Measurements from ENCODE around the gene C2orf15. TPM values are rescaled to one million over a fixed set of nuclear protein-coding genes. Genes with fewer than 3 reads are reported as not detected.
"Not testable (repeated sequence)": the region's sequence is repeated elsewhere in the genome, so short reads cannot be mapped to it uniquely, and the experiment has no call there.

C2orf15 gene
- total and polyA plus RNA-seq, 8 donors, result 1.5 to 5.9 (median 2.9) TPM; not detected in 2

- H3K27me3 ChIP-seq, result no peaks in the 10 kb centered on the region
- DNase-seq, result no peak
- H3K4me3 ChIP-seq, result no peak overlapping the region
- H3K36me3 ChIP-seq, result peaks cover 14 to 89% (median 86%) of the 10 kb centered on the region in 4 donors
- peaks cover 0 to 2% (median under 1%) of the 10 kb centered on the region in 4 donors for H3K4me1 ChIP-seq
- no peaks in the 10 kb centered on the region for H3K9me3 ChIP-seq
- intact Hi-C loops (cut with DNase I; ENCODE audit: low total_unique reads), result no loop called here
- H3K27ac ChIP-seq, result no peak overlapping the region
- 85 to 87% (median 86%) methylated on average over 1 of the region's 1 CpG for WGBS, 5 donors
- TF ChIP-seq POLR2AphosphoS5 (IDR thresholded peaks at IDR 0.05) (no peak), EP300 (IDR thresholded peaks at IDR 0.05) (no peak), POLR2A (IDR thresholded peaks at IDR 0.05) (no peak), CTCF (IDR thresholded peaks at IDR 0.05) (no peak)
These were observed 49.0 kb downstream of the C2orf15 start for GRCh38 chr2:99190548-99190947.

- 97 to 99% (median 98%) methylated on average over 4 of the region's 4 CpGs for WGBS, 5 donors
- H3K9me3 ChIP-seq; H3K27me3 ChIP-seq; H3K27ac ChIP-seq; H3K4me3 ChIP-seq; intact Hi-C loops (cut with DNase I; ENCODE audit: low total_unique reads); DNase-seq; H3K4me1 ChIP-seq: not testable (repeated sequence)
- H3K36me3 ChIP-seq, result peaks cover 27 to 99% (median 96%) of the 10 kb centered on the region in 4 donors
These were observed 50.9 kb downstream of the C2orf15 start for GRCh38 chr2:99192364-99192763.

DNA sequence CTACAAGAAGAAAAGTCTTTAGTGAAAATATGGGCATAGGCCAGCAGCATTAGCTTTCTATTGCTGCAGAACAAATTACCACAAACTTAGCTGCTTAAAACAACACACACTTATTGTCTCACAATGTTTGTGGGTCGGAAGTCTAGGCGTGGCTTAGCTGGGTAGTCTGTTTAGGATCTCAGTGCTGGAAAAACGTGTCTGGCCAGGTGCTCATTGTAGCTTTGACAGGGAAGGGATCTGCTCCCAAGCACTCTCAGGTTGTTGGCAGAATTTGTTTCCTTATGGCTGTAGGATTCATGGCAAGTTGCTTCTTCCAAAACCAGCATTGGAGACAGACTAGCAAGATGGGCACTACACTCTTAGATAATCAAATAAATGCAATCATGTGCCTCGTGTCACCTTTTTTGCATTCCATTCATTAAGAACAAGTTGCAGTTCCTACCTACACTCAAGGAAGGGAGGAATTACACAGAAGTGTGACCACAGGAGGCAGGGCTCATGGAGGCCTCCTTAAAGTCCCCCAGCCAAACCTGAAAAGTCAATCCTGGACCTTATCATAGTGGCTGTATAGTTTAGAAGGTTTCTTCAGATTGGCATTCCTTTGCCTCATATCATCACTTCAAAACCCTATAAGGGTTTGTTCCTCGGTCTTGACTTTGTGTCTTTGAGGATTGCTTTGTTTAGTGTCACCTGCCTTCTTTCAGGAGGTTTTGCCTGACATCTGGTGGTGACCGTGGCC, 56.8 kb downstream of the C2orf15 start:
- TF ChIP-seq CTCF (IDR thresholded peaks at IDR 0.05), result no peak

GRCh38 chr2:99200076-99200800, 58.7 kb downstream of the C2orf15 start:
- Histone ChIP-seq H3K27me3 (no peaks in the 10 kb centered on the region), H3K36me3 (peaks cover 24 to 37% (median 32%) of the 10 kb centered on the region in 4 donors), H3K4me3 (no peak overlapping the region), H3K4me1 (no peaks in the 10 kb centered on the region), H3K27ac (no peak overlapping the region), H3K9me3 (peaks cover 0 to 1% (median under 1%) of the 10 kb centered on the region in 4 donors)
- TF ChIP-seq EP300 (IDR thresholded peaks at IDR 0.05) (no peak), POLR2AphosphoS5 (IDR thresholded peaks at IDR 0.05) (no peak), POLR2A (IDR thresholded peaks at IDR 0.05) (no peak), CTCF (IDR thresholded peaks at IDR 0.05) (no peak)
- intact Hi-C loops (cut with DNase I; ENCODE audit: low total_unique reads), result no loop called here
- DNase-seq, result no peak
- 78 to 87% (median 83%) methylated on average over 7 of the region's 7 CpGs for WGBS, 5 donors

More for the DNA sequence above, 56.8 kb downstream of the C2orf15 start:
- WGBS, 5 donors, result 61 to 75% (median 72%) methylated on average over 6 of the region's 6 CpGs
- peaks cover 25 to 57% (median 51%) of the 10 kb centered on the region in 4 donors for H3K36me3 ChIP-seq
- H3K4me1 ChIP-seq, result no peaks in the 10 kb centered on the region
- no peak overlapping the region for H3K27ac ChIP-seq
- H3K27me3 ChIP-seq, result no peaks in the 10 kb centered on the region
- H3K9me3 ChIP-seq, result no peaks in the 10 kb centered on the region
- H3K4me3 ChIP-seq, result no peak overlapping the region
- peak in 1 of 2 donors; percentile 46 for DNase-seq
- intact Hi-C loops (cut with DNase I; ENCODE audit: low total_unique reads), result no loop called here

Small RNA genes within 50 kb of the gene (small RNA-seq; reads per million reads assigned to genes)
- 0 reads per million in 4 donors for gene AC092587.1

Other genes with a start within 250 kb of the C2orf15 start
- 100 to 1,000 TPM in 1 of 5 donors, 10 to 100 TPM in 2, 1 to 10 TPM in 2; 6.2 to 205 (median 24.3) TPM for gene CRACDL, start 205.5 kb upstream of the C2orf15 start, total RNA-seq
- gene CRACDL, start 205.5 kb upstream of the C2orf15 start, polyA plus RNA-seq, result 1 to 10 TPM; 5.4 to 5.8 (median 5.5) TPM
- 10 to 100 TPM in 3 of 5 donors, 1 to 10 TPM in 2; 3.8 to 19.3 (median 10.3) TPM for gene TSGA10, start 13.2 kb downstream of the C2orf15 start, total RNA-seq
- gene TSGA10, start 13.2 kb downstream of the C2orf15 start, polyA plus RNA-seq, result 1 to 10 TPM; 1.3 to 5.8 (median 1.8) TPM
- gene LIPT1, start 13.3 kb downstream of the C2orf15 start, total RNA-seq, result 10 to 100 TPM in 3 of 5 donors, 1 to 10 TPM in 2; 4.5 to 31.7 (median 11.0) TPM
- gene LIPT1, start 13.3 kb downstream of the C2orf15 start, polyA plus RNA-seq, result 10 to 100 TPM in 2 of 3 donors, 1 to 10 TPM in 1; 8.0 to 12.7 (median 11.5) TPM
- gene MITD1, start 39.4 kb downstream of the C2orf15 start, total RNA-seq, result 100 to 1,000 TPM in 1 of 5 donors, 10 to 100 TPM in 3, 1 to 10 TPM in 1; 2.0 to 132 (median 37.9) TPM
- 10 to 100 TPM; 22.4 to 48.8 (median 29.0) TPM for gene MITD1, start 39.4 kb downstream of the C2orf15 start, polyA plus RNA-seq
- 10 to 100 TPM in 4 of 5 donors, 1 to 10 TPM in 1; 1.4 to 97.4 (median 38.4) TPM for gene MRPL30, start 39.5 kb downstream of the C2orf15 start, total RNA-seq
- 10 to 100 TPM; 20.7 to 24.7 (median 21.4) TPM for gene MRPL30, start 39.5 kb downstream of the C2orf15 start, polyA plus RNA-seq
- under 1 TPM in 1 of 5 donors, not detected in 4; 0.92 TPM for gene LYG2, start 114.0 kb downstream of the C2orf15 start, total RNA-seq
- gene LYG2, start 114.0 kb downstream of the C2orf15 start, polyA plus RNA-seq, result not detected
- gene LYG1, start 159.5 kb downstream of the C2orf15 start, total RNA-seq, result 10 to 100 TPM in 1 of 5 donors, 1 to 10 TPM in 2, not detected in 2; 1.1 to 16.4 (median 2.6) TPM
- gene LYG1, start 159.5 kb downstream of the C2orf15 start, polyA plus RNA-seq, result 1 to 10 TPM in 1 of 3 donors, under 1 TPM in 1, not detected in 1; 1.00 to 3.7 TPM
- gene TXNDC9, start 194.6 kb downstream of the C2orf15 start, total RNA-seq, result 10 to 100 TPM; 10.7 to 73.2 (median 22.2) TPM
- gene TXNDC9, start 194.6 kb downstream of the C2orf15 start, polyA plus RNA-seq, result 10 to 100 TPM; 13.9 to 39.3 (median 31.9) TPM
- gene EIF5B, start 195.7 kb downstream of the C2orf15 start, total RNA-seq, result 100 to 1,000 TPM in 1 of 5 donors, 10 to 100 TPM in 4; 22.3 to 518 (median 51.2) TPM
- gene EIF5B, start 195.7 kb downstream of the C2orf15 start, polyA plus RNA-seq, result 100 to 1,000 TPM in 1 of 3 donors, 10 to 100 TPM in 2; 28.5 to 162 (median 39.0) TPM

Measured in stomach (tissue), 9 donors.